ENCODE measurements around the gene RNU6-1. TPM values are rescaled to one million over a fixed set of nuclear protein-coding genes. Genes with fewer than 3 reads are reported as not detected.
A peak's percentile ranks its signal among the peaks of the same experiment; 100 is the strongest.

RNU6-1 gene
- polyA plus RNA-seq, 2 of the 4 experiments (the other 2 are of a cell fraction), result not detected

- TF ChIP-seq SMC3 (IDR thresholded peaks at IDR 0.05), result no peak
- TF ChIP-seq, protein P1, sequence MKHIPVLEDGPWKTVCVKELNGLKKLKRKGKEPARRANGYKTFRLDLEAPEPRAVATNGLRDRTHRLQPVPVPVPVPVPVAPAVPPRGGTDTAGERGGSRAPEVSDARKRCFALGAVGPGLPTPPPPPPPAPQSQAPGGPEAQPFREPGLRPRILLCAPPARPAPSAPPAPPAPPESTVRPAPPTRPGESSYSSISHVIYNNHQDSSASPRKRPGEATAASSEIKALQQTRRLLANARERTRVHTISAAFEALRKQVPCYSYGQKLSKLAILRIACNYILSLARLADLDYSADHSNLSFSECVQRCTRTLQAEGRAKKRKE (CRISPR knock-in tag; IDR thresholded peaks at IDR 0.05; ENCODE audit: low read depth), result no peak
- TF ChIP-seq CHD2 (IDR thresholded peaks at IDR 0.05; ENCODE audit: low read length, partially characterized antibody), result no peak
- CTCF ChIA-PET, result interaction anchor here (0.9 to 9.4 kb wide), 3 partner anchors 9 to 166 kb away, joined by 3 to 76 read pairs (median 3); no protein-coding TSS in a partner anchor
- DNase-seq (ENCODE audit: low read depth in 1 of 2, low spot score in 1 of 2) (no peak), ATAC-seq (no peak), FAIRE-seq (no peak)
- peaks cover 57% of the 10 kb centered on the region for H3K4me1 ChIP-seq
- peak overlapping the region; percentile 84 to 93 for H3K27ac ChIP-seq
- peak overlapping the region; percentile 40 for H3K4me3 ChIP-seq
- POLR2A ChIA-PET, result interaction anchor here (0.6 to 3.0 kb wide), 2 partner anchors 30 to 189 kb away, joined by 3 to 26 read pairs; no protein-coding TSS in a partner anchor
- peak overlapping the region; percentile 67 for H3K4me2 ChIP-seq
- 56% methylated on average over 7 of the region's 7 CpGs for WGBS (ENCODE audit: missing lambda C conversion rate)
- H3K9me3 ChIP-seq, result no peaks in the 10 kb centered on the region
These were observed 45.3 kb upstream of the RNU6-1 start for GRCh38 chr15:67885175-67885523.

- TF ChIP-seq HOXB5 (CRISPR knock-in tag; IDR thresholded peaks at IDR 0.05) (no peak), FOSL2 (IDR thresholded peaks at IDR 0.05) (no peak), FOSL2 (CRISPR knock-in tag; IDR thresholded peaks at IDR 0.05) (peak; percentile 14; the same call in 1 of the 2 replicates), EP300 (IDR thresholded peaks at IDR 0.05) (peak; percentile 49 to 77; a peak in 3 of 5 replicates), FOSB (CRISPR knock-in tag; IDR thresholded peaks at IDR 0.05) (no peak), POLR2A (IDR thresholded peaks at IDR 0.05; ENCODE audit: low read length) (peak; percentile 41), JUN (IDR thresholded peaks at IDR 0.05) (peak; percentile 86 to 96), RAD21 (conservative IDR thresholded peaks at IDR 0.05 in 1 of 2, IDR thresholded peaks at IDR 0.05 in 1 of 2) (peak; percentile 13 to 77; a peak in 3 of 5 replicates), MAX (IDR thresholded peaks at IDR 0.05) (peak; percentile 81), MYC (IDR thresholded peaks at IDR 0.05; ENCODE audit: borderline replicate concordance, low read length) (peak; percentile 61), HOXA7 (CRISPR knock-in tag; IDR thresholded peaks at IDR 0.05) (no peak), SMC3 (IDR thresholded peaks at IDR 0.05) (peak; percentile 69), CHD2 (IDR thresholded peaks at IDR 0.05; ENCODE audit: low read length, partially characterized antibody) (peak; percentile 77)
- TF ChIP-seq, protein P2, sequence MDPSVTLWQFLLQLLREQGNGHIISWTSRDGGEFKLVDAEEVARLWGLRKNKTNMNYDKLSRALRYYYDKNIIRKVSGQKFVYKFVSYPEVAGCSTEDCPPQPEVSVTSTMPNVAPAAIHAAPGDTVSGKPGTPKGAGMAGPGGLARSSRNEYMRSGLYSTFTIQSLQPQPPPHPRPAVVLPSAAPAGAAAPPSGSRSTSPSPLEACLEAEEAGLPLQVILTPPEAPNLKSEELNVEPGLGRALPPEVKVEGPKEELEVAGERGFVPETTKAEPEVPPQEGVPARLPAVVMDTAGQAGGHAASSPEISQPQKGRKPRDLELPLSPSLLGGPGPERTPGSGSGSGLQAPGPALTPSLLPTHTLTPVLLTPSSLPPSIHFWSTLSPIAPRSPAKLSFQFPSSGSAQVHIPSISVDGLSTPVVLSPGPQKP (IDR thresholded peaks at IDR 0.05; ENCODE audit: low read depth, low read length), result no peak
- TF ChIP-seq, protein P3, sequence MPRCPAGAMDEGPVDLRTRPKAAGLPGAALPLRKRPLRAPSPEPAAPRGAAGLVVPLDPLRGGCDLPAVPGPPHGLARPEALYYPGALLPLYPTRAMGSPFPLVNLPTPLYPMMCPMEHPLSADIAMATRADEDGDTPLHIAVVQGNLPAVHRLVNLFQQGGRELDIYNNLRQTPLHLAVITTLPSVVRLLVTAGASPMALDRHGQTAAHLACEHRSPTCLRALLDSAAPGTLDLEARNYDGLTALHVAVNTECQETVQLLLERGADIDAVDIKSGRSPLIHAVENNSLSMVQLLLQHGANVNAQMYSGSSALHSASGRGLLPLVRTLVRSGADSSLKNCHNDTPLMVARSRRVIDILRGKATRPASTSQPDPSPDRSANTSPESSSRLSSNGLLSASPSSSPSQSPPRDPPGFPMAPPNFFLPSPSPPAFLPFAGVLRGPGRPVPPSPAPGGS (IDR thresholded peaks at IDR 0.05), result peak; percentile 80; the same call in 1 of the 3 replicates
- TF ChIP-seq, protein P4, sequence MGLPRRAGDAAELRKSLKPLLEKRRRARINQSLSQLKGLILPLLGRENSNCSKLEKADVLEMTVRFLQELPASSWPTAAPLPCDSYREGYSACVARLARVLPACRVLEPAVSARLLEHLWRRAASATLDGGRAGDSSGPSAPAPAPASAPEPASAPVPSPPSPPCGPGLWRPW (IDR thresholded peaks at IDR 0.05), result no peak
- FAIRE-seq, result no peak
- no peaks in the 10 kb centered on the region for H3K9me3 ChIP-seq
- CTCF ChIA-PET, result interaction anchor here (0.9 to 9.4 kb wide), 6 partner anchors 9 to 266 kb away, joined by 3 to 76 read pairs (median 3); no protein-coding TSS in a partner anchor
- peak; percentile 88 to 91 for DNase-seq (ENCODE audit: low read depth in 1 of 2, low spot score in 1 of 2)
- H3K27ac ChIP-seq, result peak overlapping the region; percentile 84 to 93
- WGBS (ENCODE audit: missing lambda C conversion rate), result 2% methylated on average over 16 of the region's 48 CpGs
- POLR2A ChIA-PET, result interaction anchor here (0.6 to 3.0 kb wide), 3 partner anchors 31 to 211 kb away, joined by 3 to 26 read pairs (median 6); no protein-coding TSS in a partner anchor
- H3K4me1 ChIP-seq, result peaks cover 57% of the 10 kb centered on the region
- peak overlapping the region; percentile 67 for H3K4me2 ChIP-seq
- peak overlapping the region; percentile 40 for H3K4me3 ChIP-seq
- ATAC-seq, result peak; percentile 91 to 92
These were observed 44.8 kb upstream of the RNU6-1 start for GRCh38 chr15:67884514-67885174.

GRCh38 chr15:67884009-67884408 is 44.2 kb upstream of the RNU6-1 start:
- ATAC-seq (no peak), DNase-seq (ENCODE audit: low read depth in 1 of 2, low spot score in 1 of 2) (no peak), FAIRE-seq (no peak)
- WGBS (ENCODE audit: missing lambda C conversion rate), result 70% methylated on average over 6 of the region's 6 CpGs
- Histone ChIP-seq H3K4me3 (peak overlapping the region; percentile 40), H3K27ac (peak overlapping the region; percentile 84 to 93), H3K4me2 (peak overlapping the region; percentile 67), H3K9me3 (no peaks in the 10 kb centered on the region), H3K4me1 (peaks cover 57% of the 10 kb centered on the region)
- TF ChIP-seq ZC3H11A (IDR thresholded peaks at IDR 0.05) (no peak), FOSL2 (IDR thresholded peaks at IDR 0.05) (no peak), FOSL2 (CRISPR knock-in tag; IDR thresholded peaks at IDR 0.05) (no peak), EHMT2 (IDR thresholded peaks at IDR 0.05; ENCODE audit: low read depth) (no peak), HDAC2 (IDR thresholded peaks at IDR 0.05) (0 out of 2 replicates have a peak, but pooled peaks have one; percentile 9), CBX2 (IDR thresholded peaks at IDR 0.05; ENCODE audit: borderline replicate concordance, low read depth) (no peak), CHD4 (IDR thresholded peaks at IDR 0.05; ENCODE audit: borderline replicate concordance) (no peak), ZFP36 (IDR thresholded peaks at IDR 0.05; ENCODE audit: borderline replicate concordance, partially characterized antibody) (peak; percentile 9), NFE2L2 (conservative IDR thresholded peaks at IDR 0.05; ENCODE audit: low read length) (no peak)
- TF ChIP-seq, protein P2 (IDR thresholded peaks at IDR 0.05; ENCODE audit: low read depth, low read length), result no peak
- TF ChIP-seq, protein P4 (IDR thresholded peaks at IDR 0.05), result no peak
- TF ChIP-seq, protein P5, sequence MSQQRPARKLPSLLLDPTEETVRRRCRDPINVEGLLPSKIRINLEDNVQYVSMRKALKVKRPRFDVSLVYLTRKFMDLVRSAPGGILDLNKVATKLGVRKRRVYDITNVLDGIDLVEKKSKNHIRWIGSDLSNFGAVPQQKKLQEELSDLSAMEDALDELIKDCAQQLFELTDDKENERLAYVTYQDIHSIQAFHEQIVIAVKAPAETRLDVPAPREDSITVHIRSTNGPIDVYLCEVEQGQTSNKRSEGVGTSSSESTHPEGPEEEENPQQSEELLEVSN (IDR thresholded peaks at IDR 0.05; ENCODE audit: borderline replicate concordance, low read depth), result no peak
- ChIA-PET CTCF (interaction anchor here (0.8 to 9.4 kb wide), 7 partner anchors 8 to 271 kb away, joined by 3 to 76 read pairs (median 3); no protein-coding TSS in a partner anchor), POLR2A (interaction anchor here (0.9 to 3.0 kb wide), 3 partner anchors 20 to 212 kb away, joined by 3 to 26 read pairs (median 6); no protein-coding TSS in a partner anchor)
